HG02642 (cell line): Measurements from ENCODE around the gene ADTRP.

Experiments used
- ATAC-seq: cut with Tn5 transposase; IDR thresholded peaks from one replicate; pipeline ENCODE4 v1.9.1; 2021; ENCODE audit warnings: mild to moderate bottlenecking; ENCODE audit not compliant: unreplicated experiment, poor library complexity

ADTRP gene, protein sequence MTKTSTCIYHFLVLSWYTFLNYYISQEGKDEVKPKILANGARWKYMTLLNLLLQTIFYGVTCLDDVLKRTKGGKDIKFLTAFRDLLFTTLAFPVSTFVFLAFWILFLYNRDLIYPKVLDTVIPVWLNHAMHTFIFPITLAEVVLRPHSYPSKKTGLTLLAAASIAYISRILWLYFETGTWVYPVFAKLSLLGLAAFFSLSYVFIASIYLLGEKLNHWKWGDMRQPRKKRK

GRCh38 chr6:11778648-11779328 lies at the start of gene ADTRP:
TSS of gene ADTRP (minus strand) at chr6:11778803. CDS start at chr6:11778759, 44 bp downstream.
- no peak for ATAC-seq

GRCh38 chr6:11826779-11827178 lies 48.2 kb upstream of the ADTRP start:
- no peak for ATAC-seq

DNA sequence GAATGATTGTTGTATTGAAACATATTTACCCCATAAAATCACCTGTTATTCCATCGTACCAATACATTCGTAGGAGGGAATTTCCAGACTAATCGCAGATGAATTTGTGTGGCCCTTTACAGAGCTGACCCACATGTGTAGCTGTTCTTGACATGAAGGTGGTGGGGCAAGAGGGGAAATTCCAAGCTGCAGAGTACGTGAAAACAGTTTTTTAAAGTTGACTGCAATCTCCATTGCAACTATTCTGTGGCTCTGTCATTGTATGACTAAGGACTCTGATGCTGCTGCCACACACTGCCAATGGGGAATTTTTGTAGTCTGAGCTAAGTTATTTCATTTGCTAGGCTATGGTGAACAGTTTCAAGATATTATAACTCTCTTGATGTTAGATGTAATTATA lies 46.4 kb upstream of the ADTRP start:
- ATAC-seq = peak; percentile 79

GRCh38 chr6:11822346-11822745 lies 43.7 kb upstream of the ADTRP start:
- no peak for ATAC-seq

- ATAC-seq = no peak
Measured at GRCh38 chr6:11821781-11822180, 43.2 kb upstream of the ADTRP start.

- no peak for ATAC-seq
Measured at GRCh38 chr6:11820821-11821220, 42.2 kb upstream of the ADTRP start.

GRCh38 chr6:11819486-11819885 lies 40.9 kb upstream of the ADTRP start:
- ATAC-seq = no peak

- no peak for ATAC-seq
Measured at GRCh38 chr6:11815231-11815630, 36.6 kb upstream of the ADTRP start.

GRCh38 chr6:11814819-11815218 lies 36.2 kb upstream of the ADTRP start:
- ATAC-seq = no peak

DNA sequence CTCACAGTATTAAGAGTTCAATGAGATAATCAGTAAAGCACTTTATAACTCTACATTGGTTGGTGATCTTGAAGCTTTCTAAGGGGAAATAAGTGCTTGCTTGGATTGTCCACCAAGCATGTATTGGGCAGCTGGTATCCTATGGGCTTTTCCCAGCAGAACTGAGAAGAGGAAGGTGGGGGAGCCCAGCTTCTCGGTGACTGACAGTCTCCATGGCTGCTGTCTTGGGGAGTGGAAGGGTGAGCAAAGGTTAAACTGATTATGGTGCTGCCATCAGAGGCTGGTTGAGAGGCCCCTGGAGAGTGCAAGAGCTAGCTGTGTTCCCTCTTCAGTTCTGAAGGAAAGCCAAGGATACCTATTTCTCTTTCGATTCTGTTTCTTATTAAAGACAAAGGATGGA lies 35.5 kb upstream of the ADTRP start:
- no peak for ATAC-seq

- no peak for ATAC-seq
Measured at GRCh38 chr6:11813606-11814005, 35.0 kb upstream of the ADTRP start.

- no peak for ATAC-seq
Measured at GRCh38 chr6:11812951-11813350, 34.3 kb upstream of the ADTRP start.

DNA sequence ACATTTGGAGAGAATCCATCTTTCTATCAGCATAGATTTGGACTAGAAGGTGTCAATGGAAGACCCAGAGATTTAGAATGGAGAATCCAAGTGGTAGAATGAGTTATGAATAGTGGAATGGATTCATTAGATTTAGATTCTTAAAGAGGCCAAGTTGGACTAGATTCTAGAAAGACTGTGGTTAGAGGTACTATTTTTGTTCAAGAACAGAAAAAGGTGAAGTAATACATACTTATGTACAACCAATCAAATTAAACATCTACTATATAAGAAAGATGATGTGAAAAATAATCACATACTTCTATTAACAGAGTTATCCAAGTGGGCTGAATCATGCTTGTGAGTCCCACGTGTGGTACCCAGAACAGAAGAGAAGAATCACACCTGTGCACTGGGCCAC lies 33.8 kb upstream of the ADTRP start:
- ATAC-seq = no peak

DNA sequence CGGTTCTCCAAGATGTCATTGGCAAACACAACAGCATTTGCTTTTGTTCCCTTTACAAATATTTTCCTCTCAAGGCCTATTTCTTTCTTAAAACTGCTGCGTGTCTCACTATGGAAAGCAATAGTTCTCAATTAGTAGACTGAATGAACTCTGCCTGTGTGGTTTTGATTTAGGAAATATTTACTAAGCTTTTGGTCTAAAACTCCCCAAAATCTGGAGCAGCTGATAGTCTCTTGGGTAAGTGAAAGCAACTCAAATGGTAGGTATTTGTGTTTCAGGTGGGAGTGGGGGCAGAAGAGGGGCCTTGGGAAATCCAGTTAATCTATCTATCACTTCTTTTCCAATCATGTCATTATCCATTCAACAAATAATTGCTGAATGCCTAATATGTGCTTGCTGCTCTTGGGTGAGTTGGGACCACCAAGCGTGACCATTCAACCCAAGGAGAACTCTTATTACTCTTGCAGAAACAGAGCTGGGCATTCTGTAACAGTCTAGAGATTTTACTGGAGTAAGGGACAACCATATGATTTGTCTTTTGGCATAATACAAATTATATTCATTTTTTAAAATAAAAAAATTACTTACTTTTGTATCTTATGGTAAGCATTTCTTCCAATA lies 33.2 kb upstream of the ADTRP start:
- ATAC-seq = no peak

DNA sequence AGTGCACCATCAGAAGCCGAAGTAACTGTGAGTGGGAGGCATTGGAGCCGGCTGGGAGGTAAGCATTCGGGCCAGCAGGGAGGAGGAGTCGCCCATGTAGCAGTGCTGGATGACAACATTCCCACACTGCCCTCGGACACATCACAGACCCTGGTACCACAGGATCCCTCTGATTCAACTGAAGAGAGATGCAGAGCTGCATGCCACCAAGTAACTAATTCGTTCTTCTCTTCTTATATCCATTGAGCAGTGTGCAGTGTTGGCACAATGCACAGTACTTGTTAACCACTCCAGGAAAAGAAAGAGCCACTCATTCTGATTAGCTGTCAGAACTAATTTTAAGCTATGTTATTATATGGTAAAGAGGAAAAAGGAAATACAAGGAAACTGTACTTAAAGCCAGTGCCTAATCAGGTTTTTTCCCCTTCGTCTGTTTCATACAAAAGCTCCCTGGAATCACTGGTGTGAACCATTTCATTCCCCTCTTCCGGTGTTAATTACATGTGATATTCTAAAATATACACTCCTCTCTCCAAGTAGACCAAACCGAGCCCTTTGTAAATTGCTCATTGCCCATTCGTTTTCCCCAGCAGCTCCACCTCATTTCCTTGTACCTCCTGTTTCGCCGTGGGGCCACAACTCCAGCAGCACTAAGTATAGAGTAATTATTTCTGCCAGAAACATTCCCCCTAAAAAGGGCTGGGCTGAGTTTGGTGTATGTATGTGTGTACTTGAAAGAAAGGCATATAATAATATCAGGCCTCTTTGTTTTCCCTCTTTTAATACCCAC lies 32.4 kb upstream of the ADTRP start:
- no peak for ATAC-seq

DNA sequence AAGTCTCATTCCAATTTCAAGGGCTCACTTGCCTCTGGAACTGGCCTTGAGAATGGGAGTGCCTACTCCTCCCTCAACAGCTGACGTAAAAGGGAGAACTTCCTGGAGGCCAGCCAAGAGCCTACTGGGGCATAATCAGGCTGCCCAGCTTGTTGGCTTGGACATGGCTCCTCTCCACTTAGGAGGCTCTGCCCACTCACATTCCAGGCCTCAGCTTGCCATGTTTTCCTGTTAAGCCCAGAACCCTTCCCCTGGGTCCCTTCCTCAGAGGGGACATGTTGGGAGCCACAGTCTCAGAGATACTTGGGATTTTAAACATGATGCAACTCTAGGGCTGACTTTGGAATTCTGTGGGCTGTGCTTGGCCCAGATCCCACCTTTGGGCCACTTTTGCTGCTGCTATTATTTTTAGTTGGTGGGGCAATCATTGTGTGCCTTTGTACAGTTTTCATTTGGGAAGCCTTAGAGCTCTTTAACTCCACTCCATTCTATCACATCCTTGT lies 31.5 kb upstream of the ADTRP start:
- ATAC-seq = no peak

DNA sequence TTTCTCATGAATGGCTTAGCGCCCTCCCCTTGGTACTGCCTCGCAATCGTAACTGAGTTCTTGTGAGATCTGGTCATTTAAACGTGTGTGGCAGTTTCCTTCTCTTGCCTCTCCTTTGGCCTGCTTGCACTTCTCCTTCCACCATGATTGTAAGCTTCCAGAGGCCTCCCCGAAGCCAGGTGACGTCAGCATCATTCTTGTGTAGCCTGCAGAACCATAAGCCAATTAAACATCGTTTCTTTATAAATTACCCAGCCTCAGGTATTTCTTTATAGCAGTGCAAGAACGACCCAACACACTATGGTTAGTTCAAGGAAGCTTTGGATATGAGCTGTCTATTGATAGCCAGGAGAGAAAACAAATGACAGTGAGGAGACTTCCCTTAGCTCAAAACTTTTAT lies 29.5 kb upstream of the ADTRP start:
- ATAC-seq = no peak

DNA sequence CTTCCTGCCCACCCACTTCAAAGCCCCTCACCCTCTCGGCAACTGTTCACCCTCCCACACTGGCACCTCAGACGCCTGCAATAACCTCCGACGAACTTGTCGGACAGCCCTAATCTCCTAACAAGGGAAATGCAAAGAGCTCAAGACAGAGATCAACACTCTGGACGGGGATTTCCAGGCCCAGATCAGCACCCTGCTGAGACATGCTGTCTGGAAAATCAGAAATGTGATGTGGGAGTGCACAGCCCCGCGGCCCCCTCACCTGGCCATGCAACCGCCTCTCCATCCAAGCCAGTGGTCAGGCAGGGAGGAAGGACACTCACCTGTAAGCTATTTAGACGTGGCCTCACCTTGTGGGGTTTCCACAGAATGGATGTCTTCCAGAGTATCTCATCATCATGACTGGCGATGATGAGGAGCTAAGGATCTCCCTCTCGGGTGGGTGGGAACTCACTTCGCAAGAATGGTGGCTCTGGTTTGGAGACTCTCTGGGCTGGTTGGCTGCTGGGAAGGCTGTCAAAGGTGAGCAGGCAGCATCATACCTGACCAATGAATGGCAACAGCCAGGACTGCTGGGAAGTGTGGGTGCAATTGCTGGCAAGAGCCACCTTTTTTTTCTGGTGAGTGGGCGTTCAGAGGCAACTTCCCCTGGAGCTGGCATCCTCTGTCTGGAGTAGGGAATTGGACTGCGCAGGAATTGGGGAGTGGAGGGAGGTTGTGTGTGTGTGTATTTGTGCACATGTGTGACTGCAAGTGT lies 28.1 kb upstream of the ADTRP start:
- no peak for ATAC-seq

DNA sequence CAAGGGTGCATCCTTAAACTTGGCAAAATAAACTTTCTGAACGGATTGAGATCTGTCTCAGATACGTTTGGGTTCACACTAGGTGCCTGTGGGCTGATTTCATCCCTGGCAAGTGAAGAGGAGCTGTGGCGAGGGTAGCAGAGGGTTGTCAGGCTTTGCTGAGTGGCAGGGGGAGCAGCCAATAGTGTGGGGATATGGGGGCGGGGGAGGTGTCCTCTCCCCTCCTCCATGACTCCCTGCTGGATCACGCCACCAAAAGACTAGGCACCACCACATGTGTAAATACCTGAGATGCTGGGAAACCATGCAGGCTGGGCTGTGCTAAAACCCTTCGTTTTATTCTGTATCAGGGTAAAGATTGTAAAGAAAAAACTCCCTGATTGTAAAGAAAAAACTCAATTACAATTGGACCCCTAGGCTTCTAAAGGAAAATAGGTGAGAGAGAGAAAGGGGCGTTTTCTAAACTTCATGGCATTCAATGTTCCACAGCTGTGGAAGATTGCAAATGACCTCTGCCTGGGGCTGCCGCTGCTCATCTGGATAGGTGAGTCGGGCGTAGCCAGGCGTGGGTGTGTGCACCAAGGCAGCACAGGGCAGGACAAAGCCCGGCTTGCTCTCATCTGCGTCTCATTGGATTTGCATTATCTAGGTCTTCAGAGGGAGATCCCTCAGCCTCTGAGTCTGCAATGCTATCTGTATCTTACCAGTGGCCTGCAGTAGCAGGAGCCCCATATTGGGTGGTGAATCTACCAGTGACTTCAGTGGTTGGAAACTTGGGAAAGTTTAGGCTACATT lies 26.9 kb upstream of the ADTRP start:
- ATAC-seq = no peak
